GM12878 (cell line): Measurements from ENCODE around the gene UBE3C. TPM values are rescaled to one million over a fixed set of nuclear protein-coding genes. Genes with fewer than 3 reads are reported as not detected.

ENCODE experiments used
- ATAC-seq: fragments of 200-7000 bp; cut with Tn5 transposase; 3 replicates; pipeline ENCODE4 v1.9.1; 2020; ENCODE audit warnings: mild to moderate bottlenecking, moderate library complexity
- BruUV-seq: library from RNA; stranded (reverse); fragments of 400-500 nt; replicated peaks from 2 replicates; lab custom pipeline; 2021; lab: Mats Ljungman, UMichigan
- CTCF ChIA-PET: fragments of 300-600 bp; sonication (Branson Sonifier 250); formaldehyde crosslinking; extraction: SDS; loops from one replicate; lab custom pipeline; 2021; ENCODE audit warnings: inconsistent platforms; lab: Yijun Ruan, JAX
- POLR2A ChIA-PET: fragments of 350-600 bp; formaldehyde crosslinking; extraction: SDS; loops from one replicate; lab custom pipeline; 2021; ENCODE audit warnings: inconsistent platforms; lab: Charles Lee
- RAD21 ChIA-PET: fragments of 300-600 bp; sonication (Branson Sonifier 250); formaldehyde crosslinking; loops from one replicate; lab custom pipeline; 2023; ENCODE audit warnings: antibody characterized with exemption; ENCODE audit not compliant: unreplicated experiment; lab: Charles Lee
- SMC1A ChIA-PET: fragments of 300-600 bp; sonication (Branson Sonifier 250); formaldehyde crosslinking; loops from one replicate; lab custom pipeline; 2023; ENCODE audit not compliant: unreplicated experiment, uncharacterized antibody; lab: Charles Lee
- DNase-seq: peaks from one replicate; pipeline ENCODE4 v3.0.0-alpha.2; 2011; ENCODE audit warnings: low read depth, low spot score
- FAIRE-seq: peaks from 3 replicates; lab custom pipeline; 2011; peaks lifted over from hg19 to GRCh38; lab: Jason Lieb, UNC
- H2AFZ ChIP-seq: 2 replicates; pipeline ENCODE4 v1.6.0; 2011; ENCODE audit warnings: low read depth, low read length, control low read depth; ENCODE audit not compliant: control insufficient read depth
- H3K27ac ChIP-seq: 2 replicates; pipeline ENCODE4 v1.5.1; 2011; ENCODE audit warnings: control low read depth; ENCODE audit not compliant: control insufficient read depth, insufficient read depth
- H3K27me3 ChIP-seq, 2 experiments: replicated peaks in 1 of 2; 2 replicates each; pipeline versions ENCODE4 v1.6.0 to v1.6.1; 2011; ENCODE audit warnings: low read length in 1 of 2; ENCODE audit not compliant: control insufficient read depth in 2 of 2, insufficient read depth in 2 of 2
- H3K36me3 ChIP-seq, 2 experiments: 2 replicates each; pipeline ENCODE4 v1.5.1; 2011; ENCODE audit warnings: low read length in 1 of 2; ENCODE audit not compliant: control insufficient read depth in 2 of 2, insufficient read depth in 2 of 2
- H3K4me1 ChIP-seq: 2 replicates; pipeline ENCODE4 v1.6.1; 2011; ENCODE audit warnings: mild to moderate bottlenecking, low read length, moderate library complexity, mixed read lengths; ENCODE audit not compliant: control insufficient read depth, insufficient read depth
- H3K4me2 ChIP-seq: 2 replicates; pipeline ENCODE4 v1.6.0; 2011; ENCODE audit warnings: control low read depth; ENCODE audit not compliant: control insufficient read depth, insufficient read depth
- H3K4me3 ChIP-seq: fragments of 200-600 bp; sonication (generic); 2 replicates; pipeline ENCODE4 v1.5.1; 2016
- H3K79me2 ChIP-seq: 2 replicates; pipeline ENCODE4 v1.6.0; 2011; ENCODE audit warnings: low read length; ENCODE audit not compliant: control insufficient read depth, insufficient read depth
- H3K9ac ChIP-seq: 2 replicates; pipeline ENCODE4 v1.8.0; 2011; ENCODE audit warnings: low read length, control low read depth, mixed read lengths; ENCODE audit not compliant: control insufficient read depth, insufficient read depth
- H3K9me3 ChIP-seq: replicated peaks from 3 replicates; pipeline ENCODE4 v1.5.1; 2011; ENCODE audit warnings: mild to moderate bottlenecking, low read length; ENCODE audit not compliant: control insufficient read depth, insufficient read depth
- H4K20me1 ChIP-seq: 2 replicates; pipeline ENCODE4 v1.6.0; 2011; ENCODE audit not compliant: control insufficient read depth, insufficient read depth
- BMI1 ChIP-seq: fragments of 450-650 bp; IDR thresholded peaks from 2 replicates; pipeline ENCODE4 v1.6.1; 2016; ENCODE audit warnings: mild to moderate bottlenecking, moderate library complexity, borderline replicate concordance
- DPF2 ChIP-seq: fragments of 450-650 bp; IDR thresholded peaks from 2 replicates; pipeline ENCODE4 v1.6.1; 2017; ENCODE audit warnings: mild to moderate bottlenecking
- ETV6 ChIP-seq, 2 experiments: fragments of 450-650 bp in 1 of 2; IDR thresholded peaks in 1 of 2; conservative IDR thresholded peaks in 1 of 2; 2 replicates each; pipeline ENCODE4 v1.6.1; 2014; ENCODE audit warnings: antibody characterized with exemption in 1 of 2, borderline replicate concordance in 1 of 2, low read depth in 1 of 2, mild to moderate bottlenecking in 1 of 2, moderate library complexity in 1 of 2
- FOS ChIP-seq: IDR thresholded peaks from 3 replicates; pipeline ENCODE4 v1.6.1; 2011; ENCODE audit warnings: borderline replicate concordance; ENCODE audit not compliant: insufficient read length; ENCODE audit errors: extremely low read depth
- IKZF2 ChIP-seq, 2 experiments: fragments of 450-650 bp; IDR thresholded peaks; 2 replicates each; pipeline ENCODE4 v1.6.1; 2017; ENCODE audit warnings: mild to moderate bottlenecking in 2 of 2, moderate library complexity in 2 of 2
- JUNB ChIP-seq: IDR thresholded peaks from 2 replicates; pipeline ENCODE4 v1.6.1; 2016; ENCODE audit warnings: antibody characterized with exemption, mild to moderate bottlenecking
- KDM1A ChIP-seq: fragments of 200-600 bp; sonication (generic); IDR thresholded peaks from 2 replicates; pipeline ENCODE4 v1.6.1; 2016; ENCODE audit warnings: borderline replicate concordance
- NFYB ChIP-seq: IDR thresholded peaks from 2 replicates; pipeline ENCODE4 v1.6.1; 2011; ENCODE audit warnings: low read depth, mild to moderate bottlenecking, low read length, improper control_type of control experiment, moderate library complexity; ENCODE audit not compliant: insufficient read depth
- NR2C1 ChIP-seq: fragments of 450-650 bp; IDR thresholded peaks from 2 replicates; pipeline ENCODE4 v1.6.1; 2017; ENCODE audit warnings: antibody characterized with exemption, mild to moderate bottlenecking, moderate library complexity
- RELA ChIP-seq: fragments of 450-650 bp; IDR thresholded peaks from 2 replicates; pipeline ENCODE4 v1.8.0; 2014; ENCODE audit warnings: borderline replicate concordance; ENCODE audit not compliant: partially characterized antibody
- SUZ12 ChIP-seq: fragments of 200-600 bp; sonication (generic); IDR thresholded peaks from one replicate; pipeline ENCODE4 v1.6.1; 2018; ENCODE audit warnings: antibody characterized with exemption, mild to moderate bottlenecking; ENCODE audit not compliant: unreplicated experiment
- TARDBP ChIP-seq: IDR thresholded peaks from 2 replicates; pipeline ENCODE4 v1.6.1; 2016; ENCODE audit warnings: borderline replicate concordance
- USF2 ChIP-seq: IDR thresholded peaks from 2 replicates; pipeline ENCODE4 v1.6.1; 2011; ENCODE audit warnings: low read depth, low read length, improper control_type of control experiment, borderline replicate concordance
- ZBED1 ChIP-seq: IDR thresholded peaks from 2 replicates; pipeline ENCODE4 v1.6.1; 2016; ENCODE audit warnings: borderline replicate concordance
- ZNF274 ChIP-seq: IDR thresholded peaks from one replicate; pipeline ENCODE4 v1.8.0; 2011; ENCODE audit not compliant: insufficient read length, insufficient read depth
- WGBS: methylation state at CpG from one replicate; pipeline ENCODE4 v1.1.6; 2016; ENCODE audit warnings: low lambda C conversion rate; ENCODE audit not compliant: insufficient replicate concordance, insufficient coverage; ENCODE audit errors: missing lambda C conversion rate; 5-methylcytosine and 5-hydroxymethylcytosine counted together
- in situ Hi-C: fragments of 300-500 bp; cut with MboI; formaldehyde crosslinking; loops from 9 replicates; pipeline ENCODE4 v1.14.3; 2018; ENCODE audit warnings: mixed read lengths
- intact Hi-C: fragments of 100-400 bp; cut with micrococcal nuclease; formaldehyde crosslinking; loops from one replicate; pipeline ENCODE4 v1.14.2; 2022; ENCODE audit not compliant: unreplicated experiment
- polyA plus RNA-seq, 11 experiments: library from polyadenylated mRNA; depleted of rRNA in 4 of 11; unstranded in 6 of 11; stranded (reverse) in 5 of 11; fragments of >200 nt; fragmentation: Nextera tagmentation in 4 of 11; fragmentation: Illumina TruSeq in 1 of 11; extraction: Ambion mirVana in 4 of 11; extraction: Trizol in 1 of 11; gene quantifications; 1 replicate in 1 of 11; 2 replicates in 10 of 11; pipeline versions ENCODE4 v1.2.1 to v1.2.3, GENCODE V29; 2011 to 2016; ENCODE audit warnings: inconsistent platforms in 2 of 11, missing spikeins in 2 of 11, low read depth in 1 of 11
- total RNA-seq, 4 experiments: library from RNA; depleted of rRNA in 3 of 4; stranded (reverse); fragments of >200 nt in 3 of 4; fragmentation: Illumina TruSeq in 1 of 4; extraction: Trizol in 1 of 4; gene quantifications; 2 replicates each; pipeline versions ENCODE4 v1.2.1 to v1.2.3, GENCODE V29; 2013 to 2021
- TF ChIP-seq, protein P1 (sequence below): fragments of 450-650 bp; IDR thresholded peaks from 2 replicates; pipeline ENCODE4 v1.6.1; 2014; ENCODE audit warnings: mild to moderate bottlenecking

The UBE3C gene
- total and polyA plus RNA-seq, 10 of the 15 experiments (the other 5 are each of a cell fraction or from before 2014, with no cell fraction given) = 7.9 to 65.9 (median 45.2) TPM

GRCh38 chr7:157312941-157313340 is 174.2 kb downstream of the UBE3C start:
- ChIA-PET RAD21 (no interaction called here), POLR2A (no interaction called here), SMC1A (no interaction called here), CTCF (no interaction called here)
- no peak for DNase-seq
- Histone ChIP-seq H3K4me2 (no peak overlapping the region), H3K4me3 (no peak overlapping the region), H3K9ac (no peak overlapping the region), H3K36me3 (no peaks in the 10 kb centered on the region), H4K20me1 (no peaks in the 10 kb centered on the region), H3K27me3 (no peaks in the 10 kb centered on the region), H3K27ac (no peak overlapping the region), H3K4me1 (no peaks in the 10 kb centered on the region), H3K79me2 (no peaks in the 10 kb centered on the region), H3K9me3 (no peaks in the 10 kb centered on the region), H2AFZ (no peak overlapping the region)
- ATAC-seq = no peak
- TF ChIP-seq DPF2 (no peak), TARDBP (no peak), BMI1 (no peak), KDM1A (no peak), NR2C1 (no peak), ZBED1 (no peak), IKZF2 (IDR thresholded peaks at IDR 0.05) (no peak), ETV6 (conservative IDR thresholded peaks at IDR 0.05 in 1 of 2, IDR thresholded peaks at IDR 0.05 in 1 of 2; ENCODE audit: borderline replicate concordance in 1 of 2, low read depth in 1 of 2) (no peak), NFYB (no peak), USF2 (no peak), SUZ12 (no peak), RELA (no peak), JUNB (no peak), FOS (no peak), ZNF274 (no peak)
- TF ChIP-seq, protein P1, sequence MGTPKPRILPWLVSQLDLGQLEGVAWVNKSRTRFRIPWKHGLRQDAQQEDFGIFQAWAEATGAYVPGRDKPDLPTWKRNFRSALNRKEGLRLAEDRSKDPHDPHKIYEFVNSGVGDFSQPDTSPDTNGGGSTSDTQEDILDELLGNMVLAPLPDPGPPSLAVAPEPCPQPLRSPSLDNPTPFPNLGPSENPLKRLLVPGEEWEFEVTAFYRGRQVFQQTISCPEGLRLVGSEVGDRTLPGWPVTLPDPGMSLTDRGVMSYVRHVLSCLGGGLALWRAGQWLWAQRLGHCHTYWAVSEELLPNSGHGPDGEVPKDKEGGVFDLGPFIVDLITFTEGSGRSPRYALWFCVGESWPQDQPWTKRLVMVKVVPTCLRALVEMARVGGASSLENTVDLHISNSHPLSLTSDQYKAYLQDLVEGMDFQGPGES = no peak
- intact Hi-C loops (no loop called here), in situ Hi-C loops (no loop called here)
- 79% methylated on average over 7 of the region's 7 CpGs for WGBS
- no TSS peak for BruUV-seq
- no peak for FAIRE-seq
